ENCODE results near the gene BICC1.

The BICC1 gene

GRCh38 chr10:58795560-58795959, 282.9 kb downstream of the BICC1 start:
- DNase-seq = no peak

GRCh38 chr10:58796242-58796641, 283.6 kb downstream of the BICC1 start:
- no peak for DNase-seq

- DNase-seq = no peak
Measured at GRCh38 chr10:58796824-58797223, 284.2 kb downstream of the BICC1 start.

- DNase-seq = no peak
Measured at GRCh38 chr10:58797356-58797755, 284.7 kb downstream of the BICC1 start.

GRCh38 chr10:58802047-58802446, 289.4 kb downstream of the BICC1 start:
- no peak for DNase-seq

- DNase-seq = no peak
Measured at GRCh38 chr10:58806323-58806722, 293.7 kb downstream of the BICC1 start.

GRCh38 chr10:58806970-58807628, 294.4 kb downstream of the BICC1 start:
- no peak for DNase-seq

- DNase-seq = no peak
Measured at GRCh38 chr10:58807629-58808022, 295.0 kb downstream of the BICC1 start.

- DNase-seq = no peak
Measured at GRCh38 chr10:58810751-58811150, 298.1 kb downstream of the BICC1 start.

GRCh38 chr10:58813573-58813972, 300.9 kb downstream of the BICC1 start:
- no peak for DNase-seq

GRCh38 chr10:58817201-58817846, 304.7 kb downstream of the BICC1 start:
- DNase-seq = no peak

GRCh38 chr10:58818900-58819299, 306.2 kb downstream of the BICC1 start:
- DNase-seq = no peak

GRCh38 chr10:58820386-58820785, 307.7 kb downstream of the BICC1 start:
- no peak for DNase-seq

- DNase-seq = no peak
Measured at GRCh38 chr10:58820861-58821751, 308.4 kb downstream of the BICC1 start.

GRCh38 chr10:58821752-58822056, 309.0 kb downstream of the BICC1 start:
- no peak for DNase-seq

GRCh38 chr10:58823983-58824382, 311.3 kb downstream of the BICC1 start:
- DNase-seq = no peak

GRCh38 chr10:58824396-58824795, 311.7 kb downstream of the BICC1 start:
- DNase-seq = no peak

GRCh38 chr10:58826694-58827093, 314.0 kb downstream of the BICC1 start:
- no peak for DNase-seq

GRCh38 chr10:58827381-58827780, 314.7 kb downstream of the BICC1 start:
- DNase-seq = no peak

GRCh38 chr10:58829839-58830238, 317.2 kb downstream of the BICC1 start:
- DNase-seq = no peak

- no peak for DNase-seq
Measured at GRCh38 chr10:58830697-58831096, 318.0 kb downstream of the BICC1 start.

- no peak for DNase-seq
Measured at GRCh38 chr10:58833771-58834561, 321.3 kb downstream of the BICC1 start.

GRCh38 chr10:58836176-58836700, 323.6 kb downstream of the BICC1 start:
- DNase-seq = no peak
